ENCODE measurements around the gene HDAC4.

The HDAC4 gene

DNA sequence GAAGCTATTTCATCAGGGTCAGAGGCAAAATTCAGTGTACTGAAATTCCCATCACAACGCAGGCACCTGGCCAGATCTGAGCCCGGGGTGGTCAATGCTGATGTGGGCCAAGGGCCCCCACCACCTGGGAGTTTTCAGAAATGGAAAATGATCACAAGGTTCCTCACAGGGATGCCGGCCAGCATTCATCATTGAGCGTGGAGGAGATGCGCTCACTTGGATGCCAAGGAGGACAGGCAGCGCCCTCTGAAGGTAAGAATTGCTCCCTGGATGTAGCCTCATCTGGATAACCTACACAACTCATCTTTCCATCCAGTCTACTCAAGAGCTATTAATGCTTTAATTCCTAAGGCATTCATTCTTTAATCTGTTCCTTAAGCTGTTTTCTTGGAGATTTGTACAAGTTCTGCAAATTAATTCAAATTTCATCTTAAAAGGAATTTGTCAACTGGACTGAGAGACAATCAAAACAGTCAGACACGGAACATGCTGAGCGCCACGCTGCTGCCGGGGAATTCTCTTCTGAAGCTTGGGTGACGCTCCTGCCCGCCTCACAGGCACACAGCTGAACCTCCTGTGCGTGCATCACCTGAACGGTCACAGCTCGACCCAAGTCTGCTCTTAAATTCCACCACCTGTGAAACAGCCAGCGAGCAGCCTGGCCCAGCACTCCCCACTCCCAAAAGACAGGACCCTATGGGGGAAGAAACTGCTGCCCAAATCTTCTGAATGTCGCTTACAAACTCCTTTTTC, 206.7 kb downstream of the HDAC4 start:
- no peak overlapping the region for H3K27ac ChIP-seq (ENCODE audit: low read depth, low read length)
- no peaks in the 10 kb centered on the region for H3K79me2 ChIP-seq (ENCODE audit: insufficient read depth, low read length)
- no peaks in the 10 kb centered on the region for H4K20me1 ChIP-seq (ENCODE audit: low read depth, low read length)
- no peak overlapping the region for H3K9ac ChIP-seq (ENCODE audit: low read length)
- H3K9me2 ChIP-seq (replicated peaks; ENCODE audit: insufficient read depth, low read length), result no peaks in the 10 kb centered on the region
- H3K4me2 ChIP-seq (ENCODE audit: low read depth, low read length, poor library complexity, severe bottlenecking), result no peak overlapping the region
- no peak for TF ChIP-seq EZH2phosphoT487 (conservative IDR thresholded peaks at IDR 0.05; ENCODE audit: low read length)
- TF ChIP-seq, protein P1, sequence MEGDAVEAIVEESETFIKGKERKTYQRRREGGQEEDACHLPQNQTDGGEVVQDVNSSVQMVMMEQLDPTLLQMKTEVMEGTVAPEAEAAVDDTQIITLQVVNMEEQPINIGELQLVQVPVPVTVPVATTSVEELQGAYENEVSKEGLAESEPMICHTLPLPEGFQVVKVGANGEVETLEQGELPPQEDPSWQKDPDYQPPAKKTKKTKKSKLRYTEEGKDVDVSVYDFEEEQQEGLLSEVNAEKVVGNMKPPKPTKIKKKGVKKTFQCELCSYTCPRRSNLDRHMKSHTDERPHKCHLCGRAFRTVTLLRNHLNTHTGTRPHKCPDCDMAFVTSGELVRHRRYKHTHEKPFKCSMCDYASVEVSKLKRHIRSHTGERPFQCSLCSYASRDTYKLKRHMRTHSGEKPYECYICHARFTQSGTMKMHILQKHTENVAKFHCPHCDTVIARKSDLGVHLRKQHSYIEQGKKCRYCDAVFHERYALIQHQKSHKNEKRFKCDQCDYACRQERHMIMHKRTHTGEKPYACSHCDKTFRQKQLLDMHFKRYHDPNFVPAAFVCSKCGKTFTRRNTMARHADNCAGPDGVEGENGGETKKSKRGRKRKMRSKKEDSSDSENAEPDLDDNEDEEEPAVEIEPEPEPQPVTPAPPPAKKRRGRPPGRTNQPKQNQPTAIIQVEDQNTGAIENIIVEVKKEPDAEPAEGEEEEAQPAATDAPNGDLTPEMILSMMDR (IDR thresholded peaks at IDR 0.05; ENCODE audit: insufficient read depth, low read length, poor library complexity, severe bottlenecking), result no peak
- no peaks in the 10 kb centered on the region for H3F3A ChIP-seq (ENCODE audit: insufficient read depth)
- H3K4me3 ChIP-seq (ENCODE audit: insufficient read depth, low read length, poor library complexity, severe bottlenecking), result no peak overlapping the region
- no peak overlapping the region for H2AFZ ChIP-seq (ENCODE audit: low read depth, low read length, severe bottlenecking)
- H3K36me3 ChIP-seq (ENCODE audit: low read length), result no peaks in the 10 kb centered on the region
- H3K9me3 ChIP-seq (ENCODE audit: insufficient read depth, low read length), result no peaks in the 10 kb centered on the region
- H3K27me3 ChIP-seq (ENCODE audit: low read length), result no peaks in the 10 kb centered on the region

DNA sequence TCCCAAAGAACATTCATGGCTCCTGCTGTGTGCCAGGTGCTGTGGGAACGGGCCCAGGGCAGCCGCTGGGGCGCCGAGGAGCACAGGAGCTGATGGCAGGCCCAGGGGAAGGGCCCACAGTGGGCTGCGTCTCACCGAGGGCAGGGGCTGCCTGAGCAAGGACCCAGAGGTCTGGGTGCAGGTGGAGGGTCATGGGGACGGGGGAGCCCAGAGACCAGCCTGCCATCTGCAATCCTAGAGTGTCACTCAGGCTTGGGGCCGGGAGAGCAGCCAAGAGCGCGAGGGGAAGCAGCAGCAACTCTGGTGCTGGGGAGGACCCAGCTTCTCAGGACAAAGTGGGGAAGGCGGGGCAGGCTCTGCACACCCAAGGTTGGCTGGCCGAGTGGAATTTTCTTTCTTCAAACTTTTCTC, 207.4 kb downstream of the HDAC4 start:
- H3K9me3 ChIP-seq (ENCODE audit: insufficient read depth, low read length), result no peaks in the 10 kb centered on the region

DNA sequence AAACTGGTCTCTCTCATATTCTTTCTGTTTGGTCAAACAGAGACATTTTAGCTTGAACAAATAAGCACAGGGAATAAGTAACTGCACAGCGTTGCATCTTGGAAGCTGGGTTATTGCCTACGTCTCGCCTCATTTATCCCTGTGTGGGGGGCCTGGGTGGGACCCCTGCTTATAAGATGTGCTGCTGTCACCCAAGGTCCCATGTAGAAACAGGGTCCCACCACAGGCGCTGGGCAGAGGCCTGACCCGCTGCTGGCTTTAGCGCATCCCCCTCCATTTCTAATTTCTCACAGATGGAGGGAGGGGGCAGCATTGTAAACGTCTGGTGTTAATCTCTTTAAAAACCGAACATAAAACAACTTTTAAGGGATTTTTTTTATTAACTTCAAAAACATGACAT, 207.8 kb downstream of the HDAC4 start:
- no peak for TF ChIP-seq EZH2phosphoT487 (conservative IDR thresholded peaks at IDR 0.05; ENCODE audit: low read length)
- TF ChIP-seq, protein P1 (IDR thresholded peaks at IDR 0.05; ENCODE audit: insufficient read depth, low read length, poor library complexity, severe bottlenecking), result no peak
- no peaks in the 10 kb centered on the region for H3K9me2 ChIP-seq (replicated peaks; ENCODE audit: insufficient read depth, low read length)
- H3K4me3 ChIP-seq (ENCODE audit: insufficient read depth, low read length, poor library complexity, severe bottlenecking), result no peak overlapping the region
- H3K36me3 ChIP-seq (ENCODE audit: low read length), result no peaks in the 10 kb centered on the region
- no peaks in the 10 kb centered on the region for H3F3A ChIP-seq (ENCODE audit: insufficient read depth)
- H3K4me2 ChIP-seq (ENCODE audit: low read depth, low read length, poor library complexity, severe bottlenecking), result no peak overlapping the region
- no peaks in the 10 kb centered on the region for H4K20me1 ChIP-seq (ENCODE audit: low read depth, low read length)
- H3K9ac ChIP-seq (ENCODE audit: low read length), result no peak overlapping the region
- no peaks in the 10 kb centered on the region for H3K9me3 ChIP-seq (ENCODE audit: insufficient read depth, low read length)
- no peak overlapping the region for H3K27ac ChIP-seq (ENCODE audit: low read depth, low read length)
- no peaks in the 10 kb centered on the region for H3K27me3 ChIP-seq (ENCODE audit: low read length)
- no peaks in the 10 kb centered on the region for H3K79me2 ChIP-seq (ENCODE audit: insufficient read depth, low read length)
- H2AFZ ChIP-seq (ENCODE audit: low read depth, low read length, severe bottlenecking), result no peak overlapping the region

More for the DNA sequence above, 207.4 kb downstream of the HDAC4 start:
- H3K36me3 ChIP-seq (ENCODE audit: low read length), result no peaks in the 10 kb centered on the region
- no peaks in the 10 kb centered on the region for H3K9me2 ChIP-seq (replicated peaks; ENCODE audit: insufficient read depth, low read length)
- no peak overlapping the region for H3K27ac ChIP-seq (ENCODE audit: low read depth, low read length)
- no peak overlapping the region for H3K4me2 ChIP-seq (ENCODE audit: low read depth, low read length, poor library complexity, severe bottlenecking)
- no peaks in the 10 kb centered on the region for H3K79me2 ChIP-seq (ENCODE audit: insufficient read depth, low read length)
- H3F3A ChIP-seq (ENCODE audit: insufficient read depth), result no peaks in the 10 kb centered on the region
- no peaks in the 10 kb centered on the region for H4K20me1 ChIP-seq (ENCODE audit: low read depth, low read length)
- no peak overlapping the region for H2AFZ ChIP-seq (ENCODE audit: low read depth, low read length, severe bottlenecking)
- no peaks in the 10 kb centered on the region for H3K27me3 ChIP-seq (ENCODE audit: low read length)
- H3K4me3 ChIP-seq (ENCODE audit: insufficient read depth, low read length, poor library complexity, severe bottlenecking), result no peak overlapping the region
- no peak for TF ChIP-seq EZH2phosphoT487 (conservative IDR thresholded peaks at IDR 0.05; ENCODE audit: low read length)
- TF ChIP-seq, protein P1 (IDR thresholded peaks at IDR 0.05; ENCODE audit: insufficient read depth, low read length, poor library complexity, severe bottlenecking), result no peak
- H3K9ac ChIP-seq (ENCODE audit: low read length), result no peak overlapping the region
